Spinal cord (tissue), 10 donors: ENCODE measurements around the gene R3HDM2. TPM values are rescaled to one million over a fixed set of nuclear protein-coding genes. Genes with fewer than 3 reads are reported as not detected.

Experiments
- DNase-seq, 6 donors: peaks; one replicate each; pipeline versions ENCODE4 v3.0.0 to v3.0.0-alpha.2; 2013 to 2015; ENCODE audit warnings: low spot score in 6 of 6, low read depth in 4 of 6
- H3K27ac ChIP-seq: one replicate; pipeline ENCODE4 v1.5.1; 2013; ENCODE audit warnings: low read depth, low read length, control low read depth
- H3K27me3 ChIP-seq: one replicate; pipeline ENCODE4 v1.6.1; 2013; ENCODE audit warnings: low read length; ENCODE audit not compliant: control insufficient read depth, insufficient read depth
- H3K36me3 ChIP-seq: one replicate; pipeline ENCODE4 v1.6.1; 2013; ENCODE audit warnings: low read length; ENCODE audit not compliant: control insufficient read depth, insufficient read depth
- H3K4me1 ChIP-seq: one replicate; pipeline ENCODE4 v1.6.1; 2013; ENCODE audit warnings: low read length; ENCODE audit not compliant: control insufficient read depth, insufficient read depth
- H3K4me3 ChIP-seq: one replicate; pipeline ENCODE4 v1.5.1; 2013; ENCODE audit warnings: low read depth, low read length, control low read depth
- H3K9me3 ChIP-seq: one replicate; pipeline ENCODE4 v1.6.1; 2013; ENCODE audit warnings: low read length; ENCODE audit not compliant: control insufficient read depth, insufficient read depth
- WGBS: methylation state at CpG from one replicate; pipeline ENCODE4 v1.1.5; 2013; ENCODE audit warnings: missing lambda C conversion rate; ENCODE audit not compliant: insufficient coverage; 5-methylcytosine and 5-hydroxymethylcytosine counted together
- polyA plus RNA-seq, 2 donors: library from polyadenylated mRNA; unstranded; fragments of 120-200 nt; gene quantifications; one replicate each; pipeline ENCODE4 v1.2.1, GENCODE V29; 2013; ENCODE audit not compliant: insufficient read length in 2 of 2
- total RNA-seq, 2 donors: library from RNA; depleted of rRNA in 1 of 2; stranded (reverse); fragments of 120-200 nt in 1 of 2; fragments of >200 nt in 1 of 2; gene quantifications; one replicate each; pipeline versions ENCODE4 v1.2.3 to v1.2.4, GENCODE V29; 2013 to 2014
- donor health status: healthy.

The R3HDM2 gene
- total and polyA plus RNA-seq, 4 donors: 42.7 to 98.2 (median 65.1) TPM

GRCh38 chr12:57240926-57241401 lies 189.9 kb downstream of the R3HDM2 start:
- peaks cover 5% of the 10 kb centered on the region for H3K36me3 ChIP-seq
- no peaks in the 10 kb centered on the region for H3K9me3 ChIP-seq
- peak overlapping the region; percentile 58 for H3K4me3 ChIP-seq
- H3K27ac ChIP-seq: peak overlapping the region; percentile 70
- peaks cover 83% of the 10 kb centered on the region for H3K4me1 ChIP-seq
- DNase-seq: peak in 2 of 6 donors; percentile 49 to 60
- peaks cover 77% of the 10 kb centered on the region for H3K27me3 ChIP-seq
- 9% methylated on average over 14 of the region's 19 CpGs for WGBS

- Histone ChIP-seq H3K27me3 (peaks cover 83% of the 10 kb centered on the region), H3K27ac (peak overlapping the region; percentile 70), H3K36me3 (peaks cover 9% of the 10 kb centered on the region), H3K9me3 (no peaks in the 10 kb centered on the region), H3K4me1 (peaks cover 90% of the 10 kb centered on the region), H3K4me3 (peak overlapping the region; percentile 58)
- WGBS: under 1% methylated on average over 65 of the region's 72 CpGs
- peak in 5 of 6 donors; percentile 50 to 98 (median 76) for DNase-seq
Measured at GRCh38 chr12:57240066-57240921, 190.5 kb downstream of the R3HDM2 start.

GRCh38 chr12:57239587-57240065 lies 191.2 kb downstream of the R3HDM2 start:
- H3K36me3 ChIP-seq: peaks cover 16% of the 10 kb centered on the region
- WGBS: 1% methylated on average over 14 of the region's 14 CpGs
- H3K27me3 ChIP-seq: peaks cover 86% of the 10 kb centered on the region
- peak overlapping the region; percentile 58 for H3K4me3 ChIP-seq
- H3K4me1 ChIP-seq: peaks cover 94% of the 10 kb centered on the region
- no peaks in the 10 kb centered on the region for H3K9me3 ChIP-seq
- peak overlapping the region; percentile 70 for H3K27ac ChIP-seq
- DNase-seq: peak in 1 of 6 donors; percentile 81

- Histone ChIP-seq H3K36me3 (peaks cover 22% of the 10 kb centered on the region), H3K9me3 (no peaks in the 10 kb centered on the region), H3K27ac (peak overlapping the region; percentile 2), H3K4me3 (peak overlapping the region; percentile 45), H3K27me3 (peaks cover 86% of the 10 kb centered on the region), H3K4me1 (peaks cover 89% of the 10 kb centered on the region)
- peak in 4 of 6 donors; percentile 56 to 96 (median 83) for DNase-seq
- WGBS: 2% methylated on average over 47 of the region's 47 CpGs
Measured at GRCh38 chr12:57238854-57239554, 191.8 kb downstream of the R3HDM2 start.

- peaks cover 81% of the 10 kb centered on the region for H3K4me1 ChIP-seq
- H3K27me3 ChIP-seq: peaks cover 78% of the 10 kb centered on the region
- peak overlapping the region; percentile 2 for H3K27ac ChIP-seq
- H3K4me3 ChIP-seq: peak overlapping the region; percentile 45
- peak in 2 of 6 donors; percentile 57 to 79 for DNase-seq
- H3K9me3 ChIP-seq: no peaks in the 10 kb centered on the region
- WGBS: 5% methylated on average over 46 of the region's 63 CpGs
- H3K36me3 ChIP-seq: peaks cover 30% of the 10 kb centered on the region
Measured at GRCh38 chr12:57237932-57238853, 192.7 kb downstream of the R3HDM2 start.

GRCh38 chr12:57237596-57237931 lies 193.3 kb downstream of the R3HDM2 start:
- 0% methylated on average over 1 of the region's 5 CpGs for WGBS
- Histone ChIP-seq H3K27me3 (peaks cover 74% of the 10 kb centered on the region), H3K9me3 (no peaks in the 10 kb centered on the region), H3K36me3 (peaks cover 36% of the 10 kb centered on the region), H3K4me1 (peaks cover 75% of the 10 kb centered on the region), H3K4me3 (no peak overlapping the region), H3K27ac (no peak overlapping the region)
- no peak for DNase-seq

GRCh38 chr12:57236925-57237595 lies 193.8 kb downstream of the R3HDM2 start:
- no peaks in the 10 kb centered on the region for H3K9me3 ChIP-seq
- peaks cover 70% of the 10 kb centered on the region for H3K4me1 ChIP-seq
- peaks cover 69% of the 10 kb centered on the region for H3K27me3 ChIP-seq
- H3K27ac ChIP-seq: no peak overlapping the region
- DNase-seq: no peak
- no peak overlapping the region for H3K4me3 ChIP-seq
- WGBS: 20% methylated on average over 6 of the region's 9 CpGs
- H3K36me3 ChIP-seq: peaks cover 41% of the 10 kb centered on the region

GRCh38 chr12:57236201-57236924 lies 194.5 kb downstream of the R3HDM2 start:
- no peak overlapping the region for H3K27ac ChIP-seq
- peak in 2 of 6 donors; percentile 37 to 81 for DNase-seq
- H3K36me3 ChIP-seq: peaks cover 48% of the 10 kb centered on the region
- H3K27me3 ChIP-seq: peaks cover 62% of the 10 kb centered on the region
- H3K4me1 ChIP-seq: peaks cover 66% of the 10 kb centered on the region
- no peak overlapping the region for H3K4me3 ChIP-seq
- 11% methylated on average over 35 of the region's 40 CpGs for whole genome bisulfite sequencing
- H3K9me3 ChIP-seq: no peaks in the 10 kb centered on the region
